ENCODE results near the gene GALNT17.

Gene GALNT17

GRCh38 chr7:71184609-71185008 is 52.7 kb downstream of the GALNT17 start:
- no peaks in the 10 kb centered on the region for H4K20me1 ChIP-seq (ENCODE audit: insufficient read depth, low read length, poor library complexity, severe bottlenecking)
- H3K9ac ChIP-seq (ENCODE audit: low read depth, low read length, poor library complexity, severe bottlenecking): no peak overlapping the region
- H3K4me1 ChIP-seq (ENCODE audit: insufficient read depth, low read length, poor library complexity, severe bottlenecking): no peaks in the 10 kb centered on the region
- no peaks in the 10 kb centered on the region for H3K79me2 ChIP-seq (ENCODE audit: insufficient read depth, low read length)
- no peak overlapping the region for H2AFZ ChIP-seq (ENCODE audit: low read length)
- H3F3A ChIP-seq (ENCODE audit: low read depth): no peaks in the 10 kb centered on the region
- H3K9me3 ChIP-seq (ENCODE audit: insufficient read depth, low read depth, low read length): peaks cover 2% of the 10 kb centered on the region; the same call in 1 of the 2 replicates
- H3K4me2 ChIP-seq (ENCODE audit: low read depth, low read length, poor library complexity, severe bottlenecking): no peak overlapping the region
- TF ChIP-seq EZH2phosphoT487 (IDR thresholded peaks at IDR 0.05; ENCODE audit: borderline replicate concordance) (no peak), CTCF (conservative IDR thresholded peaks at IDR 0.05; ENCODE audit: low read length) (no peak)
- no peaks in the 10 kb centered on the region for H3K9me2 ChIP-seq (replicated peaks; ENCODE audit: low read depth, low read length)
- no peak overlapping the region for H3K4me3 ChIP-seq (ENCODE audit: low read length, poor library complexity, severe bottlenecking)
- no peaks in the 10 kb centered on the region for H3K36me3 ChIP-seq (ENCODE audit: insufficient read depth, low read length)
- no peaks in the 10 kb centered on the region for H3K27me3 ChIP-seq (ENCODE audit: insufficient read depth, low read length, poor library complexity, severe bottlenecking)

GRCh38 chr7:71186535-71187057 is 54.7 kb downstream of the GALNT17 start:
- Histone ChIP-seq H3K79me2 (ENCODE audit: insufficient read depth, low read length) (no peaks in the 10 kb centered on the region), H3K9me2 (replicated peaks; ENCODE audit: low read depth, low read length) (no peaks in the 10 kb centered on the region), H3K4me3 (ENCODE audit: low read length, poor library complexity, severe bottlenecking) (no peak overlapping the region), H3K4me2 (ENCODE audit: low read depth, low read length, poor library complexity, severe bottlenecking) (no peak overlapping the region), H2AFZ (ENCODE audit: low read length) (no peak overlapping the region), H3F3A (ENCODE audit: low read depth) (no peaks in the 10 kb centered on the region), H4K20me1 (ENCODE audit: insufficient read depth, low read length, poor library complexity, severe bottlenecking) (no peaks in the 10 kb centered on the region), H3K4me1 (ENCODE audit: insufficient read depth, low read length, poor library complexity, severe bottlenecking) (no peaks in the 10 kb centered on the region), H3K36me3 (ENCODE audit: insufficient read depth, low read length) (no peaks in the 10 kb centered on the region), H3K9ac (ENCODE audit: low read depth, low read length, poor library complexity, severe bottlenecking) (no peak overlapping the region), H3K27me3 (ENCODE audit: insufficient read depth, low read length, poor library complexity, severe bottlenecking) (no peaks in the 10 kb centered on the region), H3K9me3 (ENCODE audit: insufficient read depth, low read depth, low read length) (peaks cover 3% of the 10 kb centered on the region; the same call in 1 of the 2 replicates)
- TF ChIP-seq CTCF (conservative IDR thresholded peaks at IDR 0.05; ENCODE audit: low read length) (no peak), EZH2phosphoT487 (IDR thresholded peaks at IDR 0.05; ENCODE audit: borderline replicate concordance) (no peak)

- Histone ChIP-seq H4K20me1 (ENCODE audit: insufficient read depth, low read length, poor library complexity, severe bottlenecking) (no peaks in the 10 kb centered on the region), H2AFZ (ENCODE audit: low read length) (no peak overlapping the region), H3K4me2 (ENCODE audit: low read depth, low read length, poor library complexity, severe bottlenecking) (no peak overlapping the region), H3K79me2 (ENCODE audit: insufficient read depth, low read length) (no peaks in the 10 kb centered on the region), H3K36me3 (ENCODE audit: insufficient read depth, low read length) (no peaks in the 10 kb centered on the region), H3F3A (ENCODE audit: low read depth) (no peaks in the 10 kb centered on the region), H3K9me3 (ENCODE audit: insufficient read depth, low read depth, low read length) (peaks cover 4% of the 10 kb centered on the region; the same call in 1 of the 2 replicates), H3K27me3 (ENCODE audit: insufficient read depth, low read length, poor library complexity, severe bottlenecking) (no peaks in the 10 kb centered on the region), H3K9me2 (replicated peaks; ENCODE audit: low read depth, low read length) (no peaks in the 10 kb centered on the region), H3K4me1 (ENCODE audit: insufficient read depth, low read length, poor library complexity, severe bottlenecking) (no peaks in the 10 kb centered on the region), H3K4me3 (ENCODE audit: low read length, poor library complexity, severe bottlenecking) (no peak overlapping the region), H3K9ac (ENCODE audit: low read depth, low read length, poor library complexity, severe bottlenecking) (no peak overlapping the region)
- TF ChIP-seq EZH2phosphoT487 (IDR thresholded peaks at IDR 0.05; ENCODE audit: borderline replicate concordance) (no peak), CTCF (conservative IDR thresholded peaks at IDR 0.05; ENCODE audit: low read length) (no peak)
Observed at GRCh38 chr7:71191771-71192170, 59.8 kb downstream of the GALNT17 start.

All from Loucy (cell line).